HEK293 (cell line): ENCODE results near the gene FOXRED2.
A peak's percentile ranks its signal among the peaks of the same experiment; 100 is the strongest.

Source experiments
- PATZ1 ChIP-seq: fragments of 450-650 bp; formaldehyde crosslinking; IDR thresholded peaks from 2 replicates; pipeline ENCODE4 v1.5.1; 2016; ENCODE audit warnings: missing biosample characterization, missing genetic modification characterization
- PRDM10 ChIP-seq: fragments of 450-650 bp; formaldehyde crosslinking; IDR thresholded peaks from 2 replicates; pipeline ENCODE4 v1.5.1; 2016; ENCODE audit warnings: missing biosample characterization, missing genetic modification characterization
- PRDM6 ChIP-seq: fragments of 450-650 bp; formaldehyde crosslinking; IDR thresholded peaks from 2 replicates; pipeline ENCODE4 v1.5.1; 2017; ENCODE audit warnings: missing biosample characterization, missing genetic modification characterization
- REPIN1 ChIP-seq: fragments of 450-650 bp; formaldehyde crosslinking; IDR thresholded peaks from 2 replicates; pipeline ENCODE4 v1.5.1; 2017; ENCODE audit warnings: missing biosample characterization, missing genetic modification characterization, low read depth
- SP7 ChIP-seq: fragments of 450-650 bp; formaldehyde crosslinking; IDR thresholded peaks from 2 replicates; pipeline ENCODE4 v1.5.1; 2016; ENCODE audit warnings: missing biosample characterization, missing genetic modification characterization
- ZBTB48 ChIP-seq: fragments of 450-650 bp; formaldehyde crosslinking; IDR thresholded peaks from 2 replicates; pipeline ENCODE4 v1.5.1; 2016; ENCODE audit warnings: missing biosample characterization, missing genetic modification characterization
- ZEB2 ChIP-seq: fragments of 450-650 bp; formaldehyde crosslinking; IDR thresholded peaks from 2 replicates; pipeline ENCODE4 v1.5.1; 2016; ENCODE audit warnings: missing biosample characterization, missing genetic modification characterization
- ZNF121 ChIP-seq: fragments of 450-650 bp; formaldehyde crosslinking; IDR thresholded peaks from 2 replicates; pipeline ENCODE4 v1.5.1; 2016; ENCODE audit warnings: missing biosample characterization, missing genetic modification characterization
- ZNF24 ChIP-seq: fragments of 450-650 bp; formaldehyde crosslinking; IDR thresholded peaks from 2 replicates; pipeline ENCODE4 v1.5.1; 2016; ENCODE audit warnings: missing biosample characterization, missing genetic modification characterization
- ZNF26 ChIP-seq: fragments of 450-650 bp; formaldehyde crosslinking; IDR thresholded peaks from 2 replicates; pipeline ENCODE4 v1.5.1; 2016; ENCODE audit warnings: missing biosample characterization, missing genetic modification characterization
- ZNF311 ChIP-seq: fragments of 450-650 bp; formaldehyde crosslinking; IDR thresholded peaks from 2 replicates; pipeline ENCODE4 v1.5.1; 2017; ENCODE audit warnings: missing biosample characterization, missing genetic modification characterization, borderline replicate concordance
- ZNF404 ChIP-seq: fragments of 450-650 bp; formaldehyde crosslinking; IDR thresholded peaks from 2 replicates; pipeline ENCODE4 v1.5.1; 2017; ENCODE audit warnings: missing biosample characterization, missing genetic modification characterization
- ZNF416 ChIP-seq: fragments of 450-650 bp; formaldehyde crosslinking; IDR thresholded peaks from 2 replicates; pipeline ENCODE4 v1.5.1; 2016; ENCODE audit warnings: missing biosample characterization, missing genetic modification characterization
- ZNF449 ChIP-seq: fragments of 450-650 bp; formaldehyde crosslinking; IDR thresholded peaks from 2 replicates; pipeline ENCODE4 v1.5.1; 2017; ENCODE audit warnings: missing biosample characterization, mild to moderate bottlenecking, missing genetic modification characterization, moderate library complexity
- ZNF530 ChIP-seq: fragments of 450-650 bp; formaldehyde crosslinking; IDR thresholded peaks from 2 replicates; pipeline ENCODE4 v1.5.1; 2016; ENCODE audit warnings: low read depth, missing biosample characterization, missing genetic modification characterization
- ZNF555 ChIP-seq: fragments of 450-650 bp; formaldehyde crosslinking; conservative IDR thresholded peaks from 2 replicates; pipeline ENCODE4 v1.5.1; 2017; ENCODE audit warnings: missing biosample characterization, mild to moderate bottlenecking, missing genetic modification characterization, inconsistent platforms
- ZNF580 ChIP-seq: fragments of 450-650 bp; formaldehyde crosslinking; IDR thresholded peaks from 2 replicates; pipeline ENCODE4 v1.5.1; 2016; ENCODE audit warnings: missing biosample characterization, missing genetic modification characterization
- ZNF596 ChIP-seq: fragments of 450-650 bp; IDR thresholded peaks from 2 replicates; pipeline ENCODE4 v1.5.0; 2018; ENCODE audit warnings: missing biosample characterization, mild to moderate bottlenecking, missing genetic modification characterization, moderate library complexity
- ZNF639 ChIP-seq: fragments of 450-650 bp; formaldehyde crosslinking; IDR thresholded peaks from 2 replicates; pipeline ENCODE4 v1.5.1; 2016; ENCODE audit warnings: missing biosample characterization, missing genetic modification characterization
- ZNF692 ChIP-seq: fragments of 450-650 bp; formaldehyde crosslinking; IDR thresholded peaks from 2 replicates; pipeline ENCODE4 v1.5.1; 2016; ENCODE audit warnings: missing biosample characterization, missing genetic modification characterization
- ZNF837 ChIP-seq: fragments of 450-650 bp; formaldehyde crosslinking; IDR thresholded peaks from 2 replicates; pipeline ENCODE4 v1.5.1; 2016; ENCODE audit warnings: missing biosample characterization, missing genetic modification characterization
- ZSCAN4 ChIP-seq: fragments of 450-650 bp; formaldehyde crosslinking; IDR thresholded peaks from 2 replicates; pipeline ENCODE4 v1.5.1; 2017; ENCODE audit warnings: missing biosample characterization, missing genetic modification characterization

The FOXRED2 gene

GRCh38 chr22:36506637-36507517, at the start of gene FOXRED2 (continued):
- TF ChIP-seq ZNF311 (tag by site-specific recombination) (no peak), ZNF837 (tag by site-specific recombination) (no peak), PRDM10 (tag by site-specific recombination) (peak; percentile 99), ZNF121 (tag by site-specific recombination) (no peak), SP7 (tag by site-specific recombination) (no peak; the same call in 1 of the 2 replicates), ZNF555 (tag by site-specific recombination) (no peak), PRDM6 (tag by site-specific recombination) (no peak), ZNF530 (tag by site-specific recombination) (no peak), ZNF639 (tag by site-specific recombination) (peak; percentile 33; the same call in 1 of the 2 replicates), ZBTB48 (tag by site-specific recombination) (peak; percentile 54; the same call in 1 of the 2 replicates), ZNF580 (tag by site-specific recombination) (peak; percentile 50; the same call in 1 of the 2 replicates), ZNF692 (tag by site-specific recombination) (peak; percentile 58), ZNF404 (tag by site-specific recombination) (no peak), ZNF26 (tag by site-specific recombination) (no peak), ZSCAN4 (tag by site-specific recombination) (no peak), ZEB2 (tag by site-specific recombination) (no peak; the same call in 1 of the 2 replicates), ZNF449 (tag by site-specific recombination) (peak; percentile 61), ZNF24 (peak; percentile 44; the same call in 1 of the 2 replicates), ZNF416 (tag by site-specific recombination) (no peak), PATZ1 (tag by site-specific recombination) (peak; percentile 85), REPIN1 (tag by site-specific recombination) (0 out of 2 replicates have a peak, but pooled peaks have one; percentile 9), ZNF596 (tag by site-specific recombination) (peak; percentile 37; the same call in 1 of the 2 replicates)
